Tibial nerve (tissue), 4 donors: Measurements from ENCODE around the gene CDR2L. TPM values are rescaled to one million over a fixed set of nuclear protein-coding genes. Genes with fewer than 3 reads are reported as not detected.

Experiments used
- DNase-seq, 2 donors: peaks; one replicate each; pipeline ENCODE4 v3.0.0-alpha.2; 2019; ENCODE audit warnings: low spot score in 2 of 2
- H3K27ac ChIP-seq, 4 donors: fragments of 200-600 bp; sonication (generic) in 3 of 4; one replicate each; pipeline ENCODE4 v1.5.1; 2017 to 2019; ENCODE audit warnings: mild to moderate bottlenecking in 1 of 4
- H3K27me3 ChIP-seq, 2 donors: fragments of 200-600 bp; sonication (generic) in 1 of 2; one replicate each; pipeline versions ENCODE4 v1.5.1 to v1.6.0; 2017 to 2019
- H3K36me3 ChIP-seq, 3 donors: fragments of 200-600 bp; sonication (generic); one replicate each; pipeline ENCODE4 v1.5.1; 2018 to 2019
- H3K4me1 ChIP-seq, 4 donors: fragments of 200-600 bp; sonication (generic) in 3 of 4; one replicate each; pipeline ENCODE4 v1.5.1; 2017 to 2019
- H3K4me3 ChIP-seq, 4 donors: fragments of 200-600 bp; sonication (generic) in 3 of 4; one replicate each; pipeline ENCODE4 v1.5.1; 2017 to 2019; ENCODE audit warnings: mild to moderate bottlenecking in 1 of 4, moderate library complexity in 1 of 4
- H3K9me3 ChIP-seq, 4 donors: fragments of 200-600 bp; sonication (generic) in 3 of 4; one replicate each; pipeline ENCODE4 v1.5.1; 2017 to 2019
- CTCF ChIP-seq, 5 experiments: fragments of 200-600 bp in 3 of 5; fragments of 450-650 bp in 2 of 5; sonication (generic) in 3 of 5; IDR thresholded peaks; one replicate each; pipeline ENCODE4 v1.5.1; 2016 to 2019; ENCODE audit warnings: antibody characterized with exemption in 5 of 5, mild to moderate bottlenecking in 3 of 5, moderate library complexity in 2 of 5
- EP300 ChIP-seq, 2 donors: sonication (generic); formaldehyde crosslinking; IDR thresholded peaks; one replicate each; pipeline ENCODE4 v1.6.1; 2017; ENCODE audit warnings: antibody characterized with exemption in 2 of 2, mild to moderate bottlenecking in 1 of 2
- POLR2A ChIP-seq, 2 donors: fragments of 450-650 bp; IDR thresholded peaks; one replicate each; pipeline ENCODE4 v1.6.1; 2017; ENCODE audit warnings: antibody characterized with exemption in 2 of 2, mild to moderate bottlenecking in 2 of 2, moderate library complexity in 2 of 2
- WGBS, 2 donors: methylation state at CpG; one replicate each; pipeline ENCODE4 v1.1.5; 2018; 5-methylcytosine and 5-hydroxymethylcytosine counted together
- total RNA-seq, 4 donors: library from RNA; depleted of rRNA; stranded (reverse); fragments of >200 nt; gene quantifications; one replicate each; pipeline ENCODE4 v1.1.0, GENCODE V29; 2016

CDR2L gene
- total RNA-seq, 4 donors from 2014 or later: 10.7 to 19.2 (median 13.9) TPM

GRCh38 chr17:74959826-74960515 lies 27.5 kb upstream of the CDR2L start:
- no peak overlapping the region for H3K27ac ChIP-seq

GRCh38 chr17:74960570-74961342 lies 26.7 kb upstream of the CDR2L start:
- Histone ChIP-seq H3K36me3 (no peaks in the 10 kb centered on the region), H3K9me3 (no peaks in the 10 kb centered on the region), H3K27me3 (no peaks in the 10 kb centered on the region), H3K27ac (no peak overlapping the region), H3K4me3 (no peak overlapping the region), H3K4me1 (peaks cover 0 to 8% (median 0%) of the 10 kb centered on the region in 4 donors)
- 37 to 53% methylated on average over 15 to 19 of the region's 19 CpGs for WGBS, 2 donors
- TF ChIP-seq CTCF (IDR thresholded peaks at IDR 0.05) (peak in 1 of 5 experiments; percentile 21), EP300 (IDR thresholded peaks at IDR 0.05) (no peak)
- DNase-seq: no peak

More at GRCh38 chr17:74959826-74960515, 27.5 kb upstream of the CDR2L start:
- DNase-seq: no peak
- TF ChIP-seq POLR2A (IDR thresholded peaks at IDR 0.05) (no peak), EP300 (IDR thresholded peaks at IDR 0.05) (no peak), CTCF (IDR thresholded peaks at IDR 0.05) (no peak)
- no peaks in the 10 kb centered on the region for H3K36me3 ChIP-seq
- H3K4me1 ChIP-seq: peaks cover 0 to 8% (median 0%) of the 10 kb centered on the region in 4 donors
- no peaks in the 10 kb centered on the region for H3K9me3 ChIP-seq
- 48 to 65% methylated on average over 7 to 13 of the region's 14 CpGs for WGBS, 2 donors
- no peak overlapping the region for H3K4me3 ChIP-seq
- no peaks in the 10 kb centered on the region for H3K27me3 ChIP-seq

GRCh38 chr17:74961657-74962350 lies 25.6 kb upstream of the CDR2L start:
- Histone ChIP-seq H3K4me1 (peaks cover 0 to 8% (median 0%) of the 10 kb centered on the region in 4 donors), H3K4me3 (no peak overlapping the region), H3K9me3 (no peaks in the 10 kb centered on the region), H3K27ac (no peak overlapping the region), H3K36me3 (no peaks in the 10 kb centered on the region), H3K27me3 (no peaks in the 10 kb centered on the region)
- WGBS, 2 donors: 29 to 38% methylated on average over 15 to 20 of the region's 23 CpGs
- TF ChIP-seq EP300 (IDR thresholded peaks at IDR 0.05): no peak
- peak; percentile 67 to 92 (median 84) for TF ChIP-seq CTCF (IDR thresholded peaks at IDR 0.05)
- TF ChIP-seq POLR2A (IDR thresholded peaks at IDR 0.05): no peak
- DNase-seq: peak; percentile 84 to 95

GRCh38 chr17:74962622-74963394 lies 24.6 kb upstream of the CDR2L start:
- WGBS, 2 donors: 80 to 82% methylated on average over 16 to 17 of the region's 18 CpGs
- no peak for DNase-seq
- Histone ChIP-seq H3K9me3 (no peaks in the 10 kb centered on the region), H3K27me3 (no peaks in the 10 kb centered on the region), H3K27ac (no peak overlapping the region), H3K4me3 (no peak overlapping the region), H3K36me3 (no peaks in the 10 kb centered on the region), H3K4me1 (peaks cover 0 to 8% (median 0%) of the 10 kb centered on the region in 4 donors)
- TF ChIP-seq EP300 (IDR thresholded peaks at IDR 0.05) (no peak), CTCF (IDR thresholded peaks at IDR 0.05) (no peak)
